OCI-M2 (cell line): ENCODE data around the gene RPP40.
"Not testable (repeated sequence)": the region's sequence is repeated elsewhere in the genome, so short reads cannot be mapped to it uniquely, and the experiment has no call there.

ENCODE experiments used
- DNase-seq: peaks from one replicate; lab custom pipeline; 2025; ENCODE audit not compliant: unreplicated experiment; lab: John Stamatoyannopoulos, UW

The RPP40 gene

DNA sequence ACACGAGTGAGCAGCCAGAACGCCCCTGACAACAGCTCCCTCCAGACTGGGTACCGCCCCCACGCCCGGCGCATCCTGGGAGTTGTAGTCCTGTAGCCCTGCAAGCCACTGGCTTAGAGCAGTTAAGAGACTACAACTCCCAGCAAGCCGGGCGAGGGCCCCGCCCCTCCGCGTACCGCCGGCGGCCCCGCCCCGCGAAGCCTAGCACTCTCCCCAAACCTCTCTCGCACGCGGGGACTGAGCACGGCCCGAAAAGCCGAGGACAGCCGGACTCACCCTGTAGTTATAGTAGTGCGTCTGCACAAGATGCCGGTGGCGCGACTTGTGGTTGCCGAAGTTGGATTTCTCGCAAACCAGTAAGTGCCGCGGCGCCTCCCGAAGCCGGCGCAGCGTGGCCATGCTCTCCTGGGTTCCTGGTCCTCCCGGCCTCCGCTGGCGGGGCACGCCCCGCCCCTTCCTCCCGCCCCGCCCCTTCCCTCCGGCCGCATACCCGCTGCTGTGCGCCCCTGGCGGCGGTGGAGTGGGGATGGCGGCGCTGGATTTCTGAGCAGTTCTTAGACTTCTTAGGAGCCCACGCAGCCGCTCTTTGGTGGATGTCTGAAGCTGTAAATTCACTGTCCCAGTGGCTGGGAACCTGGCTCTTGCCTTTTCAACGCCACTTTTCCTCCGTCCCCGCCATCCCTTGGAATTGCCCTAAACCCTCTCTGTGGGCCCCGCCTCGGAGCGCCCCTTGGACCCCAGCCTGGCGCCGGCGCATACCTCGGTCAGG is at the start of gene RPP40:
Gene RPP40 (minus strand): TSS at position 434 of the 769 bp plus-strand sequence. CDS start 35 bp downstream, at position 399.
- DNase-seq, result peak; percentile 88

GRCh38 chr6:5053038-5053437 is 49.2 kb upstream of the RPP40 start:
- DNase-seq, result no peak

DNA sequence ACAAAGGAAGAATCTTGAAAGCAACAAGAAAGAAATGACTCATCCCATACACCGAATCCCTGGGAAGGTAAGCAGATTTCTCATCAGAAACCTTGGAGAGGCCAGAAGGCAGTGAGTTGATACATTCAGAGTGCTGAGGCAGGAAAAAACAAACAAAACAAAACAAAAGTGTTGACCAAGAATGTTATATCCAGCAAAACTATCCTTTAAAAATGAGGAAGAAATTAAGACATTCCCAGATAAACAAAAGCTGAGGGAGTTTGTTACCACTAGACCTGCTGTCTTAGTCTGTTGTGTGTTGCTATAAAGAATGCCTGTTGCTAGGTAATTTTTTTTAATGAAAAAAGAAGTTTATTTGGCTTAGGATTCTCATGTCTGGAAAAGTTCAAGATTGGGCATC is 47.6 kb upstream of the RPP40 start:
- DNase-seq, result no peak

GRCh38 chr6:5050009-5050408 is 46.2 kb upstream of the RPP40 start:
- no peak for DNase-seq

DNA sequence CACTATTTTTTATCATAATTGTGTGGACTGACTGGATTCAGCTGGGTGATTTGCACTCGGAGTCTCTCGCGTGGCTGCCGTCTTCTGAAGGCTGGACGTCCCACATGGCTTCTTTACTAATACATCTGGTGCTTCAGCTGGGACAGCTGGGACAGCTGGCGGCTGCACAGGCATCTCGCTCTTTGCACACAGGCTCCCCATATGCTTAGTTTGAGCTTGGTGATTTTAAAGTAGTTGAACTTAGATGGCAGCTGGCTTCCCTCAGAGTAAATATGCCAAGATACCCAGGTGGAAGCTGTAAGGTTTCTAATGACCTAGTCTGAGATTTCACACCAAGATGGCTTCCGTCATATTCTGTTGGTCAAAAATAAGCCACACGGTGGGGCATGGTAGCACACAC is 42.6 kb upstream of the RPP40 start:
- no peak for DNase-seq

- no peak for DNase-seq
These were observed 41.6 kb upstream of the RPP40 start for GRCh38 chr6:5045416-5045815.

DNA sequence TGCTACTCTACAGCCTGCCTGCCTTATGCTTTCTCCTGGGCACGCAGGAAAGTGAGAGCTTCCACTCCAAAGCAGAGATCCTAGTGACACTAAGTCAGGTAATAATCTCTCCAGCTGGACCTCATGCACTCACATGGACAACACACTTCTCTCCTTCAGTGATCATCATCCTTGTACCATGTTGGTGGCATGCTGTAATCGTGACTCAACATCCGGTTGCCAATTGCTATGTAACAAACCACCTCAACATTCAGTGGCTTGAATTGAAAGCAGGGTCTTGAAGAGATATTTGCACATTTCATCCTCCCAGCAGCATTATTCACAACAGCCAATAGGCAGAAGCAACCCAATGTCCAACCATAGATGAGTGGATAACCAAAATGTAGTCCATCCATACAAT is 41.0 kb upstream of the RPP40 start:
- no peak for DNase-seq

DNA sequence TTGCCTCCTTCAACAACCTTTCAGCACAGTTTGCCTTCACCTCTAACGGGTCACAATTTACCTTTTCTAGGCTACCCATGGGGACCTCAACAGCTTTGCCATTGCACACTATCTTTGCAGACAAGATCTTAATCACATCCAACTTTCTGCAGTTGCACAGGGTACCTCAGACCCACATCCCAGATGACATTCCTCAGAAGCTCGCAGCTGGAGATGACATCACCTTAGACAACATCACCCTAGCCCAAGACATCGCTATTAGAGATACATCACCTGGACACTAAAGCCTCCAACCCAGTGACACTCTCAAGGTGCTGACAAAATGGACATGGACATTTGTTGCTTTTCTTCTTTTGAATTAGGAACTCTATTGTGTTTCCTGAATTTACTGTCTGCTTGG is 38.6 kb upstream of the RPP40 start:
- no peak for DNase-seq

DNA sequence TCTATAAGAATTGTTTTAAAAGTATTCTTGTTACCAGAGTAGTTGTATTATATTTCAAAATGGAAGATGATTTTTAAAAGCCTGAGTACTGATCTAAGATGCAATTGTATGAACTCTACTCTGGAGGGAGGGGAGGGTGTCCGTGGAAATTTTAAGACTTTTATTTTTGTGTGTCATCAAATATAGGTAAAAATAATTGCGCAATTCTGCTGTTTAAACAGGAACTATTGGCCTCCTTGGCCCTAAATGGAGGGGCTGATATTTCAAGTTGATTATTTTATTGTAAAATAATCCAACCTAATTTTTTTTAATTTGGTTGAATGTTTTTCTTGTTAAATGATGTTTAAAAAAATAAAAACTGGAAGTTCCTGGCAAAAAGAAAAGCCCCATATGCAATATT is 38.1 kb upstream of the RPP40 start:
- no peak for DNase-seq

DNA sequence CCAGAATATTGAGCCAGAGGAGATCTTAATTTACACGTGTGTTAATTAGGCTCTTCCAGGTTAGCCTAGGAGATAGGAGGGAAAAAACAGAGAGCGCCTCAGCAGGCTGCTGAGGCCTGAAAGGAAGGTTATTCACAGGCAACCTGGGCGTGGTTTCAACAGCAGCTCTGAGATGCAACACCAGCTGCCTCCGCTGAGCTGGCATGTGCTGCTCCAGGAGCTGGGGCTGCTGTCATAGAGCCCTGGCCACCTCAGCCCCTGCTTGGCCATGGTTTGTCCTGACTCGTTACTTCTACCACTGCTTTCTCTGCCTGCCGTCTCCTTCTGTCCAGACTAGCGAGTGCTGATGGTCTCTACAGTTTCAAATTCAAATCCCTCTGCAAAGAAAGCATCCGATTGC is 32.4 kb upstream of the RPP40 start:
- no peak for DNase-seq

- DNase-seq, result no peak
These were observed 30.9 kb upstream of the RPP40 start for GRCh38 chr6:5034736-5035135.

DNA sequence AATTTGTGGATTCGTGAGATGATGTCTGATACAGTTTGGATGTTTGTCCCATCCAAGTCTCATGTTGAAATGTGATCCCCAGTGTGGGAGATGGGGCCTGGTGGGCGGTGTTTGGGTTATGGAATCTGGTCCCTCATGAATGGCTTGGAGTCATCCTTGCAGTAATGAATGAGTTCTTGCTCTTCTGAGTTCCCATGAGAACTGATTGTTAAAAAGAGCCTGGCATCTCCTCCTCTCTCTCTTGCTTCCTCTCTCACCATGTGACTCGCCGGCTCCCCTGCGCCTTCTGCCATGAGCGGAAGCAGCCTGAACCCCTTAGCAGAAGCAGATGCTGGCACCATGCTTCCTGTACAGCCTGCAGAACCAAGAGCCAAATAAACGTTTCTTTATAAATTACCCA is 30.5 kb upstream of the RPP40 start:
- DNase-seq, result no peak

DNA sequence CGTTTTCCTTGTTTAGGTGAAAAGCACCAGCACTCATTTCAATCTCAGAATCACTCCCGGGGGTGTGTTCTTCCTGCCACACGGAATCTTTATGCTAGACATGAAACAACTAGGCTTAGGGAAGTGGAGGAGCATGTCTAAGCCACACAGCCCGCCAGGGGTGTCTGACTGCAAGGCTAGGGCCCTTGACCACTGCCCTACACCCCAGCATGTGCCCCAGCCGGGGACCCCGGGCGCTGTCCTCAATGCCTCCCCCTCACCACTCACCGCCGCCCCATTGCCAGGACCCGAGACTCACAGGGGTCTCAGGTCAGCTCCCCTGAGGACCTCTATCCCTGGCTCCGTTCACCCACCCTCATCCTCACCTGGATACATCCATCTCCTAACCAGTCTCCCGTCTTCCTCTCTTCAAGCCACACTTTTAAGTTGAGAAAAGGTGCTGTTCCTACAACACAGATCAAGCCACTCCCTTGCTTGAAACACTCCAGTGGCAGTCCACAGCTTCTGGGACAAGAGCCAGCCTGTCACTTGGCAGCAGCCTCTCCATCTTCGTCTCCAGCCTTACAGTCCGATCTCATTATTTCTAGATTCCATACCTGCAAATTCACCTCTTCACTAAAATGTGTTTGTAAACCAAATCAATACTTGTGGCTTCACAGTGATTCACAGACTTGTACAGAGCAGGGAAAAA is 29.5 kb upstream of the RPP40 start:
- DNase-seq, result not testable (repeated sequence)

DNA sequence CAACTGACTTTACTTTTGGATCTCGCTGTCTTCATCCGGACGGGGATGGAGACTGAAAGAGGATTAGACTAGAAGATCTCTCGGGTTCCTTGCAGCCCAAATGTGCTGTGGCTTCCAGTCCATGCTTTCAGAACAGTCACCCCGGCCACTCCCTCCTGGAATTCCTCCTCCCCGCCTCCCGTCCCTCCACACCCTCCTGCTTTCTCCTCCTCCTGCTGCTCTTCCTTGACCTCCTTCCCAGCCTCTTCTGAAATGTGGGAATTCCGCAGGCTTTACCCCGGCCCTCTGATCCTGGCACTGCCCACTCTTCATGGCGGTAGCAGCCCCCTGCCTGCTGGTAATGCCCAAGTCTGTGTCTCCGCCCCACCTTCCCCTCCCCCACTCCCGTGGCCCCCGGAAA is 28.9 kb upstream of the RPP40 start:
- DNase-seq, result not testable (repeated sequence)

DNA sequence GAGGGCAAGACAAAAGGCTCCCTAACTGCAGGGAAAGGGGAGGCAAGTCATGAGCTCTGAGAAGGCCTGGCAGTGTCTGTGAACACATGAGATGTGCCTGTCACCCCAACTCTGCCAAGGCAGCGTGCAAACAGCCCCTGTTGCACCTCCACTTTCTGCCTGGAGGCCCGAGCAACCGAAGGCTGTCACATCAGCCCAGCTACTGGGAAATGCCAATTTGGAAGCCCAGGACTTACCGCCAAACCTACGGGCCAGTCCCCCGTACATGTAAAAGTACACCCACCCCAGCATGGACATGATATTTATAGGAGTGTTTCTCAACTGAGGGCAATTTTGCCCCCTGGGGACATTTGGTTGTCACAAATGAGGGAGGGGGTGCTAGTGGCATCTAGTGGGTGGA is 27.3 kb upstream of the RPP40 start:
- DNase-seq, result no peak

DNA sequence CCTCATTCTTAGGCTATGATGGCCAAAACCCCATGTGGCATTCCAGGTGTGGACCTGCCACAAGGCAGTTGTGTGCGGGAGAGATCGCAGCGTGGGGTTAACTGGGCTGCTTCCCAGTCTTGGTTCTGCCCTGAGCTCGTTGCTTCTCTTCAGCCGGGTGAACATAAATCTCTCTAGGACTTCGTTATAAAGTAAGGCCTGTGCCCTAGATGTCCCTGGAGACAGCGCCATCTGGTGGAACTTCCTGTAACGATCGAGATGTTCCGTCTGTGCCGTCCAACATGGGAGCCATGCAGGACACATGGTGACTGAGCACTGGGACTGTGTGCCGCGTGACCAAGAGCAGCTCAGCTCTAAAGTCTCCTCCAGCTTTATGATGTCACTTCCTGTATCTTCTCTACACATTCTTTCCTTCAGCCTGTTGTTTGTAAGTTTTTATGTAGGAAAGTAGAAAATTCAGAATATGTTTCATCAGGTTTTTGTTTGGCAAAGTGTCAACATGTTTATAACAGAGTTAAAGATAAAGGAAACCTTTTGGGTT is 26.8 kb upstream of the RPP40 start:
- no peak for DNase-seq

DNA sequence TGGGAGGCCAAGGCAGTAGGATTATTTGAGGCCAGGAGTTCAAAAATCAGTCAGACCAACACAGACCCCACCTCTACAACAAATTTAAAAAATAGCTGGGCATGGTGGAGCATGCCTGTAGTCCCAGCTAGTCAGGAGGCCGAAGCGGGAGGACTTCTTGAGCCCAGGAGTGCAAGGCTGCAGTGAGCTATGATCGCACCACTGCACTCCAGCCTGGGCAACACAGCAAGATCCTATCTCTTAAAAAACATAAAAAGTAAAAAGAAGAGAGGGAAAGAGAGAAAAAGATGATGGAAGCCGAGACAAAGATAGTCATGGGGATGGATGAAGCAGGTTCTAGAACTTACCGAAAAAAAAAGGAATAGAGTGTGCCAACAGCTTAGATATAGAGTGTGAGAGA is 25.8 kb upstream of the RPP40 start:
- DNase-seq, result no peak

DNA sequence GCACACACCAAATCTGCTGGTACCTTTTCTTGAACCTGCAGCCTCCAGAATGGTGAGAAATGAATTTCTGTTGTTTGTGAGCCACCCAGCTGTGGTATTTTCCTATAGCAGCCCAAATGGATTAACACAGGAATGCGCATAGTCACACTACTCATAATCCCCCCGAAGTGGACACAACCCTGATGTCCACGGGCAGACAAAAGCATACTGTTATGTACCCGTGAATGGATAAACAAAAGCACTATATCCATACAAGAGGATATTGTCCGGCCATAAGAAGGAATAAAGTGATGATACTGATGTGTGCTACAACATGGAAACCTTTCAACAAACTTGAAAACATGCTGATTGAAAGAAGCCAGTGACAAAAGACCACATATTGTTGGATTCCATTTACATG is 25.1 kb upstream of the RPP40 start:
- no peak for DNase-seq

DNA sequence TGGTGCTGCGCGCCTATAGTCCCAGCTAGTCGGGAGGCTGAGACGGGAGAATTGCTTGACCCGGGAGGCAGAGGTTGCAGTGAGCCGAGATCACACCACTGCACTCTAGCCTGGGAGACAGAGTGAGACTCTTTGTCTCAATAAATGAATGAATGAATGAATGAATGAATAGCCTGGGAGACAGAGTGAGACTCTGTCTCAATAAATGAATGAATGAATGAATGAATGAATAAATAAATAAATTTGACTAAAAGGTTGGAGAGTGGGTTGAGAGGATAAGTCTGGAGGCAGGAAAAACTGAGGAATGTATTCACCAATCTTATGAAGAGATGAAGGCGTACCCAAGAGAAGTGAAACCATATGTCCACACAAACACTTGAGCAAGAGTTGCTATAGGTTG is 24.5 kb upstream of the RPP40 start:
- DNase-seq, result no peak

DNA sequence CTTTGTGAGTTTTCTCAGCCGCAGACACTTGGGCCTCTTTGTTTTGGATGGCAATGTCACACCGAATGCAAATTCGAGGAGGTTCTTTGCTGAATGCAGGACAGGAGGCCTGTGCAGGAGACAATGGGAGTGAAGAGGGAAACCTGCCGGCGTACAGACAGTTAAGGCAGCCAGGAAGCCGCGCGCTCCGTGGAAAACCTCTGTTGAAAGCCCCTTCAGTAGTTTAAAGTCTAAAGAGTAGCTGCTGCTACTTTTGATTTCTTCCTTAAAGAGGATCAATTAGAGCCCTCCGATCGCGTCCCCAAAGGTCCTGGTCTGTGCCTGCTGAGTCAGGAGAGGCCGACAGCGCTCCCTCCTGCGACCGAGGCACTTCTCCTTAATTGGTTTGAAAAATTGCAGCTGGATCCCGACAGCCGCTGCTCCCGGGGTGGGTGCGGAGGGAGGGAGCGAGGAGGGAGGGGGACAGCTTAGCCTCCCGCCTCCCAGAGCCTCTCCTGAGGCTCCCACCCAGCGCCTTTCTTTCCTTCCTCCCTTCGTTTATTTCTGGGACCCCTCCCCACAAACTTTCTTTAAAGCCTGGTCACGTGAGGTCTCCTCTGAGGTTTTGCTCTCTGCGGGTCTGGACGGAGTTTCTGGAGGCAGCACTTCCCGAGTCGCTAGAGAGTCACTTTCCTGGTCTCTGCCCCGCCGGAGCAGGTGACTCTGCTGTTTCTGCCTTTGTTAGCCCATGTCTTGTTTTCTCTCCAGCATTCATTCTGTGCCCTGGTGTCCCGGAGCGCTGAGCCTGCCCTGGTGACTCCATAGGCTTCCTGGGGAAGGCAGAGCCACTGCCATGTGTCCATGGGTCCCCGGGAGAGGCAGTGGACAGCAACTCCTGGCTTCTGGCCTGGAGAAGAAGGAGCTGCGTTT is 22.3 kb upstream of the RPP40 start:
- DNase-seq, result no peak

- DNase-seq, result no peak
These were observed 20.1 kb upstream of the RPP40 start for GRCh38 chr6:5023923-5024322.
